GM21717 (cell line): ENCODE results near the gene GLP1R.

ENCODE experiments used
- ATAC-seq: cut with Tn5 transposase; IDR thresholded peaks from one replicate; pipeline ENCODE4 v1.9.1; 2021; ENCODE audit warnings: mild to moderate bottlenecking, moderate library complexity; ENCODE audit not compliant: unreplicated experiment

The GLP1R gene

GRCh38 chr6:39043776-39044175 lies 4.8 kb upstream of the GLP1R start:
- ATAC-seq = no peak

GRCh38 chr6:39044181-39044580 lies 4.4 kb upstream of the GLP1R start:
- no peak for ATAC-seq

- no peak for ATAC-seq
These were observed 900 bp upstream of the GLP1R start for GRCh38 chr6:39047434-39048327.

GRCh38 chr6:39049575-39050283 lies 1.1 kb downstream of the GLP1R start:
- no peak for ATAC-seq

GRCh38 chr6:39050453-39051112 lies 2.0 kb downstream of the GLP1R start:
- no peak for ATAC-seq

- ATAC-seq = no peak
These were observed 3.0 kb downstream of the GLP1R start for GRCh38 chr6:39051399-39052122.

GRCh38 chr6:39053016-39053624 lies 4.5 kb downstream of the GLP1R start:
- ATAC-seq = no peak

GRCh38 chr6:39053854-39054576 lies 5.4 kb downstream of the GLP1R start:
- ATAC-seq = no peak

- no peak for ATAC-seq
These were observed 6.1 kb downstream of the GLP1R start for GRCh38 chr6:39054577-39055142.

- no peak for ATAC-seq
These were observed 7.1 kb downstream of the GLP1R start for GRCh38 chr6:39055661-39056060.

- ATAC-seq = no peak
These were observed 7.6 kb downstream of the GLP1R start for GRCh38 chr6:39056191-39056590.

- no peak for ATAC-seq
These were observed 8.1 kb downstream of the GLP1R start for GRCh38 chr6:39056681-39057080.

- no peak for ATAC-seq
These were observed 8.9 kb downstream of the GLP1R start for GRCh38 chr6:39057251-39058155.

GRCh38 chr6:39058471-39059147 lies 10.0 kb downstream of the GLP1R start:
- ATAC-seq = no peak

- no peak for ATAC-seq
These were observed 11.1 kb downstream of the GLP1R start for GRCh38 chr6:39059496-39060310.

GRCh38 chr6:39060467-39061160 lies 12.0 kb downstream of the GLP1R start:
- no peak for ATAC-seq

- ATAC-seq = no peak
These were observed 12.6 kb downstream of the GLP1R start for GRCh38 chr6:39061182-39061581.
